GM19324 (cell line): ENCODE data around the gene B4GALT7.

Experiments
- ATAC-seq: cut with Tn5 transposase; IDR thresholded peaks from one replicate; pipeline ENCODE4 v1.9.1; 2021; ENCODE audit warnings: mild to moderate bottlenecking, moderate library complexity; ENCODE audit not compliant: unreplicated experiment, low FRiP score

Gene B4GALT7

DNA sequence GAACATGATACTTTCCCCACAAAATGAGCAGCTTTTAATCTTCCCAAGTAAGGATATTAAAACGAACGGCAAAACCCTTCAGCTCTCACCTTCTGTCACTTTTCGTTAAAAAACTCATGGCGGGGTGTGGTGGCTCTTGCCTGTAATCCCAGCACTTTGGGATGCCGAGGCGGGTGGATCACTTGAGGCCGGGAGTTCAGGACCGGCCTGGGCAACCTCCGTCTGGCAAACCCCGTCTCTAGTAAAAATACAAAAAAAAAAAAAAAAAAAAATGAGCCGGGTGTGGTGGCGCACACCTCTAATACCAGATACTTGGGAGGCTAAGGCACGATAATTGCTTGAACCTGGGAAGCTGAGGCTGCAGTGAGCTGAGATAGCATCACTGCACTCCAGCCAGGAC, 7.0 kb upstream of the B4GALT7 start:
- ATAC-seq, result no peak

DNA sequence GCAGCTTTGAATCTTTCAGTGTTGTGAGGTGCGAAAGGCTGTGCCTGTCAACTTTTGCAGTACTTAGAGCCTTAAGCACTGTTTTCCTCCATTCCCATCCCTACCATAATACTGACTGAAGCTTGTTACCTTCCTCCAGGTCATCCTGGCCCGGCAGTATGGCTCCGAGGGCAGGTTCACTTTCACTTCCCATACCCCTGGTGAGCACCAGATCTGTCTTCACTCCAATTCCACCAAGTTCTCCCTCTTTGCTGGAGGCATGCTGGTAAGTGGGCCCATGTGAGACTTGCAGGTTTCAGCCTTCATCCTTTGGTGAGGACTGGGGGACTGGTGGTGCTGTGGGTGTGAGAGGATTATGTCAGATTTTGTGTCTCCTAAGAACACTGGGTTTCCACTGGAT, 6.4 kb upstream of the B4GALT7 start:
- no peak for ATAC-seq

DNA sequence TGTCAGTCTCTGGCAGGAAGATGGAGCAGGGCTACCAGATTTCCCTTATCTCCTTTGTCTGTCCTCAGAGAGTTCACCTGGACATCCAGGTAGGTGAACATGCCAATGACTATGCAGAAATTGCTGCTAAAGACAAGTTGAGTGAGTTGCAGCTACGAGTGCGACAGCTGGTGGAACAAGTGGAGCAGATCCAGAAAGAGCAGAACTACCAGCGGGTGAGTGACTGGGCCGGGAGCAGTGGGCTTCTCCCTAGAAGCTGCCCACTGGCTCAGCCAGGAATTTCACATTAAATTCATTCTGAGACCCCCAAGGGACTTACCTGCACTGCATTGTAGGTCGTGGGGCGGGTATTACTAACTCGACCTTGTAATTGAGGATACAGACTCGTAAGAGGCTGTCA, 5.9 kb upstream of the B4GALT7 start:
- no peak for ATAC-seq

DNA sequence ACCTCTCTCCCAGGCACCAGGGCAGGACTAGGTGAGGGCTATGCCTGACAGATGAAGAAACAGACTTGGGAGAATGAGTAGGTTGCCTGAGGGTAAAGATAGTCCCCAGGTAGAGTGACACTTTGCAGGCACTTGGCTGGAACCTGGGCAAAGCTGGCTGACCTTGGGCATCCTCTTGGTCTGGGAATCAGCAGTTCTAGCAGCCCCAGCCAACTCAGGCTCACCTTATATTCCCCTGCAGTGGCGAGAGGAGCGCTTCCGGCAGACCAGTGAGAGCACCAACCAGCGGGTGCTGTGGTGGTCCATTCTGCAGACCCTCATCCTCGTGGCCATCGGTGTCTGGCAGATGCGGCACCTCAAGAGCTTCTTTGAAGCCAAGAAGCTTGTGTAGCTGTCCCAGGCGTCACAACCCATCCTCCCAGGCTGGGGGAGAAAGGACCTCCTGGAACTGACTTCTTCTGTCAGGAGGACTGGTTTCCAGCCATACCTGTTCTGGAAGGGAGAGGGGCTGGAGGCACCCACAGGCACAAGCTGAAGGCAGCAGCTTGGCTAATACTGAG, 4.8 kb upstream of the B4GALT7 start:
- no peak for ATAC-seq

- ATAC-seq, result no peak
Measured at GRCh38 chr5:177595991-177596774, 3.7 kb upstream of the B4GALT7 start.

DNA sequence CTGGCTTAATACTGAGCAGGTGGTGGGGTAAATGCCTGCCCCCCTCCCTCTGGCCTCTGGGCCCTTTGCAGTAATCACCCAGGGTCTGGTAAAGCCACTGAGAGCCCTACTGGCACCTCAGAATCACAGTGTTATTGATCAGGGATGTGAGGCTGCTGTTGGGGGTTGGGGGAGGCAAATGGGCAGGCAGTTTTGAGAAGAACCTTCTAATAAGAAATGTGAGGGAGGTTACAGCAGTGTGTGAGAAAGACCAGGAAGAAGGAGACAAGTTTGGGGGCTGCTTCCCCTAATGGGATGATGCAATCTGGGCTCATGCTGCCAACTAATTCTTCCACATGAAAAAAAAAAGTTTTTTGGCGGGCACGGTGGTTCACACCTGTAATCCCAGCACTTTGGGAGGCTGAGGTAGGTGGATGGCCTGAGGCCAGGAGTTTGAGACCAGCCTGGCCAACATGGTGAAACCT, 3.1 kb upstream of the B4GALT7 start:
- ATAC-seq, result no peak

- ATAC-seq, result no peak
Measured at GRCh38 chr5:177598477-177598876, 1.5 kb upstream of the B4GALT7 start.

- no peak for ATAC-seq
Measured at GRCh38 chr5:177600508-177601018, 631 bp downstream of the B4GALT7 start.

- no peak for ATAC-seq
Measured at GRCh38 chr5:177601126-177601525, 1.2 kb downstream of the B4GALT7 start.

DNA sequence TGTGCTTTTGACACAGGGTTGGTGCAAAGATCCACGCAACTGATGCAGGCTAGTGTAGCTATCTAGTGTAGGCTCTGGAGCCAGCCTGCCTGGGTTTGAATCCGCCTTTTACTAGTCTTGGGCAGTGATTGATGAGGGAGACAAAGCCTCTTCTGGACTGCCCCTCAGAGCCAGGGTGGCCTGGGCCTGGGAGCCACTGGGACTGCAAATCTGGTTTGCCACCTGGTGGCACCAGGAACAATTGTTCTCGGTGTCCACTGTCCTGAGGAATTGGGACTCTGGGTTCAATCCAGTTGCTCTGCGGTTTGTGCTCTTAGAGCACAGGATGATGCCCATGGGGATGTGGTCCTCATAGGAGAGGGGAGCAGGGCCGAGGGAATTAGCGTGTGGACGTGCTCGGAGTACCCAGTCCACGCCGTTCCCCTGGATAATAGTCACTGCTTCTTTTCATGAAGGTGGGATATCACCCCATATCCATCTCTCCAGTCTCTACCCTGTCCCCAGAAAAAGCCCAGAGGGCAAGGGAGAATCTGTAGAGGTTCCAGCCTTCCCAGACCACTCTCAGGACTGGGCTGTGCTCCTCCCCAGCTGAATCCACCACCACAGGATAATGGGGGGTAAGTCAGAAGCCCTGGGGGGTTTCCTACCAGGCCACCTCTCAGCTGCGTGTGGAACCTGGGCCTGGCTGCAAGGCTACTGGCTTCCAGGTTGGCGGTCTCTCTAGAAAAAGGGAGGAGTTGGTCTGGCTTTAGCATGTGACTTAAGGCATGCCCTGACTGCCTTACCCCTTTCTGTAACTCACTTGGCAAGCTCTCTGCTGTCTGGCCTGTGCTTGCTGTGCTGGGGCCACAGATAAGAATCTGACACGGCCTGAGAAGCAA, 1.9 kb downstream of the B4GALT7 start:
- no peak for ATAC-seq

GRCh38 chr5:177602458-177602830, 2.5 kb downstream of the B4GALT7 start:
- no peak for ATAC-seq

DNA sequence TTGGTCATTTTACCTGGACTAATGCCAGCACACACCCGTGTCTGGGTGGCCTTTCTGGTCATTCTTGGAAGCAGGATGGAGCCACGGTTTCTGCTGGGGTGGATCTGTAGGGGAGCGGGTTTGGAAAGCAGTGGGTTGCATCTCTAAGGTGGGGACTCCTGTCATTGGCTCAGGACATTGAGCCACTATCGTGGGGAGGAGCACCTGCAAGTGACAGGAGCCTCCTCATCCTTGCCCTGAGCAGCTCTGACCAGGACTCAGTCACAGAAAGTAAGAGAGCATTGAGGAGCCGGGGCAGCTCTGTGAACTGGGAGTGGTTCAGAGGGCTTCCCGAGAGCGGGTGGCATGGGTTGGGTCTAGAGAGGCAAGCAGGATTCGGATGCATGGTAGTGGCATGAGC, 3.7 kb downstream of the B4GALT7 start:
- no peak for ATAC-seq

DNA sequence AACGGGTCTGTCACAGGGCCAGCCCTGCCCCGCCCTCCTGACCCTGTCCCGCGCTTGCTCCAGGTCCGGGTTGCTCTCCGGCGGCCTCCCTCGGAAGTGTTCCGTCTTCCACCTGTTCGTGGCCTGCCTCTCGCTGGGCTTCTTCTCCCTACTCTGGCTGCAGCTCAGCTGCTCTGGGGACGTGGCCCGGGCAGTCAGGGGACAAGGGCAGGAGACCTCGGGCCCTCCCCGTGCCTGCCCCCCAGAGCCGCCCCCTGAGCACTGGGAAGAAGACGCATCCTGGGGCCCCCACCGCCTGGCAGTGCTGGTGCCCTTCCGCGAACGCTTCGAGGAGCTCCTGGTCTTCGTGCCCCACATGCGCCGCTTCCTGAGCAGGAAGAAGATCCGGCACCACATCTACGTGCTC, 4.2 kb downstream of the B4GALT7 start:
- no peak for ATAC-seq

DNA sequence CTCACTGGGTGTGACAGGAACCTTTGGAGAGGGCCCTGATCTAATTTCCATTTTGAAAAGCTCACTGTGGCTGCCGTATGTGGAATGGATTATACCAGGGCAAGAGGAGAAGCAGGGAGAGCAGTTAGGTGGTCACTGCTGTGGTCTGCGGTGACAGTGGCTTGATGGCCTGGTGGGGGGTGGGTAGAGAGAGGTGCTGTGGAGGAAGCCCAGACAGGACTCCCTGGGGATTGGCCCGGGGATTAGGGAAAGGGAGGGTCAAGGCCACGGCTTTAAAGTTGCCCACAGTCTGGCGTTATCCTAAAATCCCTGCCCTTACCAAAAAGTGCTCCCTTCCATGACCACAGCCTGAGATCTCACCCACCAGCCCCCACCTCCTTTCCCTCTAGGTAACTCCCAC, 4.7 kb downstream of the B4GALT7 start:
- ATAC-seq, result no peak

DNA sequence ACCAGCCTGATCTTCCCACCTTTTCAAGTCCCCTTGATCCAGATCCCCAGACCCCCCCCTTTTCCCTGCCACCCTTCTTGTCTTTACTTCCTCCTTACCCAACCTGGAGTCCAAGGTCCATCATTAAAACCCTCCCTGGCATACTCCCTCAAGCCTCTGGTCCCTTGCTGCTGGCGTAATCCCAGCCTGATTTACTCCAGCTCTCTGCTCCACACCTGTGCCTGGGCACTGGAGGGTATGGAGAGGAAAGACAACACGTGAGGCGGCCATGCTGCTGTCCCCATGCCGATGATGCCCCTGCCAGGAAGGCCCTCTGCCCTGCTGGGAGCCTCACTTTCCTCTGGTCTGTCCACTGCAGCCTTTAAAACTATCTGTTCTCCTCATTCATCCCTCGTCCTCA, 5.1 kb downstream of the B4GALT7 start:
- ATAC-seq, result no peak

DNA sequence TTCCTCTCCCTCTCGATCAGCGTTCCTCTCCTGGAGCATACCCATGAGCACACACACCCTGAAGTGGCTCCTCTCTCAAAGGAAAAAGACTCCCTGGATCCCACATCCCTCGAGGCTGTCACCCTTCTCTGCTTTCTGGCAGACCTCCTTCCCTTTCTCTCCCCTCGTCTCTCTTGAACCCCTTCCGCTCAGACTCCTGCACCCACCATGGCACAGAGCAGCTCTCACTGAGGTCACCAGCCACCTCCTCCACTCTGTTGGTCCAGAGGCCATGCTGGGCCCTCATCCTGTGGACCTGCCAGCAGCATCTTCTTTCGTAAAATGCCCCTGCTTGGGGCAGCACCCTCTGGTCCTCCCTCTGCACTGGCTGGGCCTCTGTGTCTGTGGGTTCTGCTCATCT, 5.7 kb downstream of the B4GALT7 start:
- no peak for ATAC-seq

GRCh38 chr5:177606071-177607051, 6.4 kb downstream of the B4GALT7 start:
- no peak for ATAC-seq

- peak; percentile 3 for ATAC-seq
Measured at GRCh38 chr5:177607115-177607451, 7.2 kb downstream of the B4GALT7 start.

DNA sequence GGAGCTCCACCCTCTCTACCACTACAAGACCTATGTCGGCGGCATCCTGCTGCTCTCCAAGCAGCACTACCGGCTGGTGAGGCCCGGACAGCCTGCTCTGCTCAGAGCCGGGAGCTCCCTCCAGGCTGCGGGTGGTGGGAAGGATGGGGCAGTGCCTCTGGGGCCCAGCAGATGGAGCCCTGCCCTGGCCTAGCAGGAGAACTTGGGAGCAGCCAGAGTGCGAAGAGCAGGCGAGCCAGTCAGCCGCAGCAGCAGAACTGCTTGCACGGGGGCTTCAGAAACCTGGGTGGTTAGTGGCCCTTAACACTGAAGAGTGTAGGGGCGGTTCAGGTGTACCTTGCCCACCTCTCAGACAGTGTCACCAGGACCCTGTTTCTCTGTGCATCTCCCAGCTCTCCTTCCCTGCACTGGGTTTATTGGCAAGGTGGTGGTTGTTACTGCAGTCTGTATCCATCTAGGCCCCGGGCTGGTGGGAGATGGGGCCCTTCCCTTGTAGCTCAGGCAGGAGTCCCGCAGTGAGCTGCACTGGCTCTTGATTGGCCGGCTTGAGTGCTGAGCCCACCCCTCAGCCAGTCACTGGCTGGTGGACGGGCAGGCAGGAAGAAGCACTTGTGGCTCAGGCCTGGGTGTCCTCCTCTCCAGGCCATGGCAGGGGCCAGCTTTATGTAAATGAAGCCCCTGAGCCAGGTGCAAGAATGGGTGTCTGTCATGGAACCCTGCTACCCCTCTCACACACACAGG, 7.7 kb downstream of the B4GALT7 start:
- peak; percentile 62 for ATAC-seq
